VCaP (cell line): ENCODE data around the gene ADH5.
A peak's percentile ranks its signal among the peaks of the same experiment; 100 is the strongest.
"Not testable (repeated sequence)": the region's sequence is repeated elsewhere in the genome, so short reads cannot be mapped to it uniquely, and the experiment has no call there.

Experiments
- H3K27ac ChIP-seq: fragments of 450-650 bp; 2 replicates; pipeline ENCODE4 v1.5.1; 2017
- TF ChIP-seq, protein P1 (sequence below): fragments of 450-650 bp; conservative IDR thresholded peaks from 2 replicates; pipeline ENCODE4 v1.5.1; 2017; ENCODE audit warnings: mild to moderate bottlenecking, moderate library complexity

The ADH5 gene

DNA sequence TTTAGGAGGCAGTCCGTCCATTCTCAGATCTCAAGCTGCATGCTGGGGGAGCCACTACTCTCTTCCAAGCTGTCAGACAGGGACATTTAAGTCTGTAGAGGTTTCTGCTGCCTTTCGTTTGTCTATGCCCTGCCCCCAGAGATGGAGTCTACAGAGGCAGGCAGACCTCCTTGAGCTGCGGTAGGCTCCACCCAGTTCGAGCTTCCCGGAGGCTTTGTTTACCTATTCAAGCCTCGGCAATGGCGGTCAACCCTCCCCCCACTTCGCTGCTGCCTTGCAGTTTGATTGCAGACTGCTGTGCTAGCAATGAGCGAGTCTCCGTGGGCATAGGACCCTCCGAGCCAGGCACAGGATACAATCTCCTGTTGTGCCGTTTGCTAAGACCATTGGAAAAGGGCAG lies 10.7 kb upstream of the ADH5 start:
- TF ChIP-seq, protein P1, sequence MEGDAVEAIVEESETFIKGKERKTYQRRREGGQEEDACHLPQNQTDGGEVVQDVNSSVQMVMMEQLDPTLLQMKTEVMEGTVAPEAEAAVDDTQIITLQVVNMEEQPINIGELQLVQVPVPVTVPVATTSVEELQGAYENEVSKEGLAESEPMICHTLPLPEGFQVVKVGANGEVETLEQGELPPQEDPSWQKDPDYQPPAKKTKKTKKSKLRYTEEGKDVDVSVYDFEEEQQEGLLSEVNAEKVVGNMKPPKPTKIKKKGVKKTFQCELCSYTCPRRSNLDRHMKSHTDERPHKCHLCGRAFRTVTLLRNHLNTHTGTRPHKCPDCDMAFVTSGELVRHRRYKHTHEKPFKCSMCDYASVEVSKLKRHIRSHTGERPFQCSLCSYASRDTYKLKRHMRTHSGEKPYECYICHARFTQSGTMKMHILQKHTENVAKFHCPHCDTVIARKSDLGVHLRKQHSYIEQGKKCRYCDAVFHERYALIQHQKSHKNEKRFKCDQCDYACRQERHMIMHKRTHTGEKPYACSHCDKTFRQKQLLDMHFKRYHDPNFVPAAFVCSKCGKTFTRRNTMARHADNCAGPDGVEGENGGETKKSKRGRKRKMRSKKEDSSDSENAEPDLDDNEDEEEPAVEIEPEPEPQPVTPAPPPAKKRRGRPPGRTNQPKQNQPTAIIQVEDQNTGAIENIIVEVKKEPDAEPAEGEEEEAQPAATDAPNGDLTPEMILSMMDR: no peak
- no peak overlapping the region for H3K27ac ChIP-seq

DNA sequence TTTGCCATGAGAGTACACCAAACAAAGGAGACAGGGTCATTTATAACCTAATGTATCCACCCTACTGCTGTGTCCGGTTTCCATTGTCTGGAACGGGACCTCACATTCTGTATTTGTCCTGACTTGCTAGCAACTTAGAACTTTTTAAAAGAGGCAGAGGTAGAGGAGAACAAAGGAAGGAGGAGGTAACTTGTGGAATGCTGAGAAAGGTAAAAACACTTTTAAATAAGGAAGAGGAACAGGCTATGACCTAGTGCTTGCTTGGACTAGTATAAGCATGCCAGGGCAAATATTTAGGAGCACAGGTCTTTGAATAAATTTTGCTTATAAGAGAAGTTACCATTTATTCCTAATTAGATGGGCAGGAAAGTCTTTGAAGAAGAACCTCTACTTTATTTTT lies 3.3 kb upstream of the ADH5 start:
- not testable (repeated sequence) for H3K27ac ChIP-seq

DNA sequence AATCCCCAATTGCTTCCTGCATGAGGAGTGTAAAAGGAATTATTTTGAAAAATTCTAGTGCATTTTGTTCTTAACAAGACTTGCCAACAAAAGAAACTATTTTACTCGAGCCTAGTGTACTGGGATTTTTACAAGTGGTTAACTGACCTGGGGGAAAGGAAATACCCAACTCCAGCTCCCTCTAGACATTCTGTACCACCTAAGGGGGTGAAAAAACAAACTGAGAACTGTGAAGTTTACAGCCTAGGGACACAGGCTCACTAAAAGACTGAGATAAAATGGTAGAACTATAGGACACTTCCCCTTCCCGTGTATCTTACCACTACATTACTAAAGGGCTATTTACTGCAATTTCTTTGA lies 2.6 kb upstream of the ADH5 start:
- H3K27ac ChIP-seq: no peak overlapping the region
- TF ChIP-seq, protein P1: no peak

DNA sequence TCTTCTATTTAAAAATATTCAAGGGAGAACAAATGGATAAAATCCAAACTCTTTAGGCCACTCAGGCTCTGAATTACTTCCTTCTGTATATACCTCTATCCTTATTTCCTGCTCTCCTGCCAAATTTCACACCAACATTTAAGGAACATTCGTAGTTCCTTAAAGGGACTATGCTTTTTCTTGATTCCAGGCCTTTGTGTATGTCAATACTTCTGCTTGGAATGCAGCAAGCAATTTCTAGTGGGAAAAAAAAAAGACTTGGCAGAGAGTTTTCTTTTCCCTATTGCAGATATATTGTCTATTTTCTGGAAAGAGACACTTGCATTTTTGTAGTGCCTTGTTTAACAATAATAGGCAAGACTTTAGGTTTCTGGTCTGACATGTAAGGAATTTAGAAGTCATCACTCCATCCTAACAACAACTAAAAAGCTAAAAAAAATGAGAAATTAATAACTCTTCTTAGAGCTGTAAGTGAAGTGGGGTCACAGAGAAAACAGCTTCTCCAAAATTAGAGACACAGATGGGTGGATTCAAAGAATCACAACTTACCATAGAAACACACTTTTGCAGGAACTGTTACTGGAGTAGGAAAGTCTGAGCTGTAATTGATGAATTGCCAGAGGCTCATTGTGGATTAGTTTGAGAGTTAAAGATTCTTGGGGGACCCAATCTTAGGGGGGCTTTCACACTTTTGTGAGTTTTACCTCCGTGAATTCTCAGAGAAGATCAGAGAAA lies 2.1 kb upstream of the ADH5 start:
- TF ChIP-seq, protein P1: no peak
- H3K27ac ChIP-seq: no peak overlapping the region

DNA sequence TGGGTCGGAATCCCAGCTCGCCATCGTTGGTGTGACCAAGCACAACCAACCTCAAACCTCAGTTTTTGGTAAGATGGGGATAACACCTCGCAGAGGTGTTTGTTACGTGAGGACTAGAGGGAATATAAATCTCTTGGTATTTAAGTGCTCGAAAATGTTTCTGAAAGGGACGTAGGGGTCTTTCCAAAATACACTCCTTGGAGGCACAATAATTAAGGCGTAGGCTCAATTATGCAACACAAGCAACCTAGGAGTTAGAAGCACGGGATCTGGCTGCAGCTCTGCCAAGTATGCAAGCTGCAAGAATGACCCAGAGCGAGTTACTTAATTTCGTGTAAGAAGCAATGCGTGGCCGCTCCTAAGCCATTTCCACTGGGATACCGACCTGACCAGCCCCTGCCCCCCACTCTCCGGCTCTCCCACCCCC lies 552 bp downstream of the ADH5 start:
- H3K27ac ChIP-seq: peak overlapping the region; percentile 88
- TF ChIP-seq, protein P1: no peak

DNA sequence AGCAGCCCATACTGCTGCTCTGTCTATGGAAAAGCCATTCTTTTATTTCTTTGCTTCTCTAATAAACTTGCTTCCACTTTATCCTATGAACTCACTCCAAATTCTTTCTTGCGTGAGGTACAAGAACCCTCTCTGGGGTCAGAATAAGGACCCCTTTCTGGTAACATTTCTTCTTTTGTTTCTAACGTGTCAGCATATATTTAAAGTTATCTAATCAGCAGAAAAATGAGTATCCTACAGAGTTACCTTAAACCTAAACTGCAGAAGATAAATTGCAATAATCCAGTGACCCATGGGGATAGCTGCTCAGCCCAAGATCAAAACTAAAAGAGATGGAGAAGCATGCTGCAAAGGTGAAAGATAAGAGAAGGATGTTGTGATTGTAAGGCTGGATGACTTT lies 4.0 kb downstream of the ADH5 start:
- H3K27ac ChIP-seq: no peak overlapping the region; the same call in 1 of the 2 replicates
- TF ChIP-seq, protein P1: no peak

DNA sequence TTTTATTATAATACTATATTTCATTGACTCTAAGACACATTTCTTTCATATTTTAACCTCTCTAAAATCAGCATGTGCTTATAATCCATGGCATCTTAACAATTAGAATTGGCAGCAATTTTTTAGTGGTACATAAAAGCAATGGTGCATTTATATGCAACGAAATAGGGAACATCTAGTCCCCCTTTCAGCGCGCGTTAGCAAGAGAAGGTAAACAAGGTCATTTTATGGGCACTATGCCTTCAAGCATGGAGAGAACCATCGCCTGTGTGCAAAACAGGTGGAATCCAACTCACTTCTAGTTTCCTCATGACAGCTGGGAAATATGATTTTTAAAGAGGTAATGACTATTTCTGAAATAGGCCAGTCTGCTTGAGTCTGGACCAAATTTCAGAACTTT lies 6.4 kb downstream of the ADH5 start:
- H3K27ac ChIP-seq: peak overlapping the region; percentile 78
- TF ChIP-seq, protein P1: no peak

DNA sequence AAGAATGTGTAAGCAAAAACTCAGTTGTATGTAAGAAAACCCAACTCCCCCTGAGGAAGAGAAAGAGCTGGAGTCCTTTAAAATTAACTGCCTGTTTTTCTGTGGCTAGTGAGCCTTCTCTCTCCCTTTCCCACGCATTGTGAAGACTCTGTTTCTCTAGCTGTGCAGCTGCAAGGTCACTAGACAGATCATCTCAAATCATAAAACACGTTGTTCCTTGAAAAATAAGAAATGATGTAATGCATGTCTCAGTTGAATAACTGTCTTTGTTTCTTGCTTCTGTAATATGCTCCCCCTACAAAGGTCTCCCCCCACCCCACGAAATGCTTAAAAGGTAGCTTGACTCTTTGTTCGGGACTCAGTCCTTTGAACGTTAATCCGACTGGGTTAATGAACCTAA lies 7.7 kb downstream of the ADH5 start:
- peak overlapping the region; percentile 58; the same call in 1 of the 2 replicates for H3K27ac ChIP-seq
